Measurements from ENCODE around the gene ALOX5. TPM values are rescaled to one million over a fixed set of nuclear protein-coding genes. Genes with fewer than 3 reads are reported as not detected.
"Not testable (repeated sequence)": the region's sequence is repeated elsewhere in the genome, so short reads cannot be mapped to it uniquely, and the experiment has no call there.

Gene ALOX5
- total RNA-seq, 2 donors from 2014 or later: 42.5 to 63.0 TPM

- Histone ChIP-seq H3K9me3 (no peaks in the 10 kb centered on the region), H3K4me1 (no peaks in the 10 kb centered on the region), H3K27ac (no peak overlapping the region), H3K36me3 (replicated peaks in 1 of 2; ENCODE audit: insufficient read depth in 1 of 2, low read depth in 2 of 2) (no peaks in the 10 kb centered on the region), H3K27me3 (no peaks in the 10 kb centered on the region), H3K4me3 (no peak overlapping the region)
- DNase-seq (no peak), ATAC-seq (no peak)
- intact Hi-C loops (cut with DNase I): no loop called here
- WGBS, 2 donors: 81 to 84% methylated on average over 8 of the region's 8 CpGs
- no peak for TF ChIP-seq CTCF (IDR thresholded peaks at IDR 0.05)
- TF ChIP-seq POLR2A (IDR thresholded peaks at IDR 0.05): no peak
Observed at GRCh38 chr10:45387096-45387893, 13.3 kb downstream of the ALOX5 start.

GRCh38 chr10:45389671-45390070 lies 15.7 kb downstream of the ALOX5 start:
- H3K4me1 ChIP-seq; H3K4me3 ChIP-seq; DNase-seq; H3K27me3 ChIP-seq; H3K27ac ChIP-seq; H3K36me3 ChIP-seq (replicated peaks in 1 of 2; ENCODE audit: insufficient read depth in 1 of 2, low read depth in 2 of 2); intact Hi-C loops (cut with DNase I); ATAC-seq; H3K9me3 ChIP-seq: not testable (repeated sequence)
- 86 to 94% methylated on average over 2 of the region's 2 CpGs for WGBS, 2 donors

GRCh38 chr10:45391636-45392035 lies 17.6 kb downstream of the ALOX5 start:
- intact Hi-C loops (cut with DNase I); H3K36me3 ChIP-seq (replicated peaks in 1 of 2; ENCODE audit: insufficient read depth in 1 of 2, low read depth in 2 of 2); H3K4me1 ChIP-seq; DNase-seq; H3K27ac ChIP-seq; H3K4me3 ChIP-seq; H3K27me3 ChIP-seq; H3K9me3 ChIP-seq; ATAC-seq: not testable (repeated sequence)
- WGBS, 2 donors: 60 to 100% methylated on average over 1 of the region's 28 CpGs

- TF ChIP-seq CTCF (IDR thresholded peaks at IDR 0.05): no peak
- no peak for TF ChIP-seq POLR2A (IDR thresholded peaks at IDR 0.05)
- Histone ChIP-seq H3K4me3 (no peak overlapping the region), H3K27ac (no peak overlapping the region), H3K27me3 (no peaks in the 10 kb centered on the region), H3K4me1 (no peaks in the 10 kb centered on the region), H3K36me3 (replicated peaks in 1 of 2; ENCODE audit: insufficient read depth in 1 of 2, low read depth in 2 of 2) (no peaks in the 10 kb centered on the region), H3K9me3 (no peaks in the 10 kb centered on the region)
- intact Hi-C loops (cut with DNase I): no loop called here
- no peak for DNase-seq
- 94 to 97% methylated on average over 7 of the region's 7 CpGs for WGBS, 2 donors
- ATAC-seq: no peak
Observed at GRCh38 chr10:45395554-45395953, 21.5 kb downstream of the ALOX5 start.

GRCh38 chr10:45398595-45398994 lies 24.6 kb downstream of the ALOX5 start:
- no peak for DNase-seq
- 79 to 89% methylated on average over 1 of the region's 1 CpG for WGBS, 2 donors

More at GRCh38 chr10:45398595-45398994, 24.6 kb downstream of the ALOX5 start:
- no peak for TF ChIP-seq POLR2A (IDR thresholded peaks at IDR 0.05)
- no peak for TF ChIP-seq CTCF (IDR thresholded peaks at IDR 0.05)
- intact Hi-C loops (cut with DNase I): no loop called here
- no peak overlapping the region for H3K27ac ChIP-seq
- no peaks in the 10 kb centered on the region for H3K27me3 ChIP-seq
- no peaks in the 10 kb centered on the region for H3K9me3 ChIP-seq
- H3K4me3 ChIP-seq: no peak overlapping the region
- no peaks in the 10 kb centered on the region for H3K4me1 ChIP-seq
- ATAC-seq: no peak
- H3K36me3 ChIP-seq (replicated peaks in 1 of 2; ENCODE audit: insufficient read depth in 1 of 2, low read depth in 2 of 2): no peaks in the 10 kb centered on the region

All from body of pancreas (tissue), 4 donors.